Loucy (cell line): ENCODE results near the gene HIRA.

Experiments
- H2AFZ ChIP-seq: fragments of 200-600 bp; sonication (generic); 2 replicates; pipeline ENCODE4 v1.6.0; 2016; ENCODE audit warnings: antibody characterized with exemption, mild to moderate bottlenecking, low read length, moderate library complexity
- H3F3A ChIP-seq: fragments of 200-600 bp; 2 replicates; pipeline ENCODE4 v1.6.0; 2016; ENCODE audit warnings: antibody characterized with exemption, low read depth, mild to moderate bottlenecking
- H3K27me3 ChIP-seq: fragments of 200-600 bp; sonication (generic); 2 replicates; pipeline ENCODE4 v1.6.1; 2014; ENCODE audit warnings: low read length, mild to moderate bottlenecking; ENCODE audit not compliant: insufficient read depth, poor library complexity, severe bottlenecking
- H3K36me3 ChIP-seq: fragments of 200-600 bp; sonication (generic); 2 replicates; pipeline ENCODE4 v1.6.1; 2016; ENCODE audit warnings: low read length; ENCODE audit not compliant: insufficient read depth
- H3K4me1 ChIP-seq: fragments of 200-600 bp; sonication (generic); 2 replicates; pipeline ENCODE4 v1.5.1; 2014; ENCODE audit warnings: low read length, mild to moderate bottlenecking; ENCODE audit not compliant: insufficient read depth, poor library complexity, severe bottlenecking
- H3K4me2 ChIP-seq: fragments of 200-600 bp; sonication (generic); 2 replicates; pipeline ENCODE4 v1.6.0; 2014; ENCODE audit warnings: antibody characterized with exemption, low read length, low read depth, mild to moderate bottlenecking; ENCODE audit not compliant: poor library complexity, severe bottlenecking
- H3K4me3 ChIP-seq: fragments of 200-600 bp; sonication (generic); 2 replicates; pipeline ENCODE4 v1.5.1; 2014; ENCODE audit warnings: low read length, mild to moderate bottlenecking, mixed read lengths; ENCODE audit not compliant: poor library complexity, severe bottlenecking
- H3K79me2 ChIP-seq: fragments of 200-600 bp; sonication (generic); 2 replicates; pipeline ENCODE4 v1.6.1; 2014; ENCODE audit warnings: low read length; ENCODE audit not compliant: insufficient read depth
- H3K9ac ChIP-seq: fragments of 200-600 bp; sonication (generic); 2 replicates; pipeline ENCODE4 v1.6.0; 2014; ENCODE audit warnings: mild to moderate bottlenecking, low read depth, low read length, moderate library complexity; ENCODE audit not compliant: poor library complexity, severe bottlenecking
- H3K9me2 ChIP-seq: fragments of 200-600 bp; sonication (generic); replicated peaks from 2 replicates; pipeline ENCODE4 v1.6.1; 2016; ENCODE audit warnings: low read depth, low read length, mixed read lengths
- H3K9me3 ChIP-seq: fragments of 200-600 bp; sonication (generic); 2 replicates; pipeline ENCODE4 v1.6.1; 2014; ENCODE audit warnings: mild to moderate bottlenecking, antibody characterized with exemption, low read length, low read depth; ENCODE audit not compliant: insufficient read depth
- H4K20me1 ChIP-seq: fragments of 200-600 bp; sonication (generic); 2 replicates; pipeline ENCODE4 v1.6.0; 2014; ENCODE audit warnings: antibody characterized with exemption, low read length, mild to moderate bottlenecking; ENCODE audit not compliant: insufficient read depth, poor library complexity, severe bottlenecking
- CTCF ChIP-seq: fragments of 200-600 bp; sonication (generic); conservative IDR thresholded peaks from 2 replicates; pipeline ENCODE4 v1.5.1; 2014; ENCODE audit warnings: mild to moderate bottlenecking, antibody characterized with exemption, low read length
- EZH2phosphoT487 ChIP-seq: fragments of 200-600 bp; IDR thresholded peaks from 2 replicates; pipeline ENCODE4 v1.6.1; 2018; ENCODE audit warnings: antibody characterized with exemption, mild to moderate bottlenecking, moderate library complexity, borderline replicate concordance

Gene HIRA

GRCh38 chr22:19295733-19296132 is 135.8 kb downstream of the HIRA start:
- no peak overlapping the region for H3K9ac ChIP-seq
- no peaks in the 10 kb centered on the region for H3K9me3 ChIP-seq
- no peak for TF ChIP-seq EZH2phosphoT487
- no peak for TF ChIP-seq CTCF
- no peak overlapping the region for H3K4me3 ChIP-seq
- H3F3A ChIP-seq = no peaks in the 10 kb centered on the region
- H3K9me2 ChIP-seq = no peaks in the 10 kb centered on the region
- H3K27me3 ChIP-seq = no peaks in the 10 kb centered on the region
- no peaks in the 10 kb centered on the region for H3K36me3 ChIP-seq
- H2AFZ ChIP-seq = no peak overlapping the region
- no peaks in the 10 kb centered on the region for H4K20me1 ChIP-seq
- H3K4me2 ChIP-seq = no peak overlapping the region
- no peaks in the 10 kb centered on the region for H3K79me2 ChIP-seq
- peaks cover 14% of the 10 kb centered on the region for H3K4me1 ChIP-seq

- no peaks in the 10 kb centered on the region for H3K9me2 ChIP-seq
- H4K20me1 ChIP-seq = no peaks in the 10 kb centered on the region
- H3K4me3 ChIP-seq = peak overlapping the region; percentile 99
- no peaks in the 10 kb centered on the region for H3K27me3 ChIP-seq
- H3F3A ChIP-seq = no peaks in the 10 kb centered on the region
- H3K4me1 ChIP-seq = peaks cover 29% of the 10 kb centered on the region
- H3K9me3 ChIP-seq = no peaks in the 10 kb centered on the region
- H2AFZ ChIP-seq = peak overlapping the region; percentile 100
- peak overlapping the region; percentile 85 for H3K9ac ChIP-seq
- TF ChIP-seq EZH2phosphoT487 (no peak), CTCF (no peak)
- H3K36me3 ChIP-seq = no peaks in the 10 kb centered on the region
- H3K4me2 ChIP-seq = peak overlapping the region; percentile 84
- H3K79me2 ChIP-seq = no peaks in the 10 kb centered on the region
Observed at GRCh38 chr22:19292458-19293230, 138.9 kb downstream of the HIRA start.

- Histone ChIP-seq H3K79me2 (no peaks in the 10 kb centered on the region), H3K4me3 (peak within 1 kb of the TSS; percentile 99), H4K20me1 (no peaks in the 10 kb centered on the region), H3K4me2 (peak within 1 kb of the TSS; percentile 84), H3K9ac (peak within 1 kb of the TSS; percentile 85), H2AFZ (peak within 1 kb of the TSS; percentile 100), H3K9me3 (no peaks in the 10 kb centered on the region), H3F3A (no peaks in the 10 kb centered on the region), H3K36me3 (no peaks in the 10 kb centered on the region), H3K4me1 (peaks cover 29% of the 10 kb centered on the region), H3K9me2 (no peaks in the 10 kb centered on the region), H3K27me3 (no peaks in the 10 kb centered on the region)
- TF ChIP-seq EZH2phosphoT487 = no peak
- TF ChIP-seq CTCF = no peak
Observed at GRCh38 chr22:19291580-19292457, 139.7 kb downstream of the HIRA start, which contains the start of gene CLTCL1. TSS of gene CLTCL1 (minus strand) at chr22:19291719. CDS start at chr22:19291641, 78 bp downstream.
